Measurements from ENCODE around the gene GPN2. TPM values are rescaled to one million over a fixed set of nuclear protein-coding genes. Genes with fewer than 3 reads are reported as not detected.

Gene GPN2
- total and polyA plus RNA-seq, 9 of the 15 experiments (the other 6 are each of a cell fraction or from before 2014, with no cell fraction given) = 9.9 to 58.8 (median 20.4) TPM

DNA sequence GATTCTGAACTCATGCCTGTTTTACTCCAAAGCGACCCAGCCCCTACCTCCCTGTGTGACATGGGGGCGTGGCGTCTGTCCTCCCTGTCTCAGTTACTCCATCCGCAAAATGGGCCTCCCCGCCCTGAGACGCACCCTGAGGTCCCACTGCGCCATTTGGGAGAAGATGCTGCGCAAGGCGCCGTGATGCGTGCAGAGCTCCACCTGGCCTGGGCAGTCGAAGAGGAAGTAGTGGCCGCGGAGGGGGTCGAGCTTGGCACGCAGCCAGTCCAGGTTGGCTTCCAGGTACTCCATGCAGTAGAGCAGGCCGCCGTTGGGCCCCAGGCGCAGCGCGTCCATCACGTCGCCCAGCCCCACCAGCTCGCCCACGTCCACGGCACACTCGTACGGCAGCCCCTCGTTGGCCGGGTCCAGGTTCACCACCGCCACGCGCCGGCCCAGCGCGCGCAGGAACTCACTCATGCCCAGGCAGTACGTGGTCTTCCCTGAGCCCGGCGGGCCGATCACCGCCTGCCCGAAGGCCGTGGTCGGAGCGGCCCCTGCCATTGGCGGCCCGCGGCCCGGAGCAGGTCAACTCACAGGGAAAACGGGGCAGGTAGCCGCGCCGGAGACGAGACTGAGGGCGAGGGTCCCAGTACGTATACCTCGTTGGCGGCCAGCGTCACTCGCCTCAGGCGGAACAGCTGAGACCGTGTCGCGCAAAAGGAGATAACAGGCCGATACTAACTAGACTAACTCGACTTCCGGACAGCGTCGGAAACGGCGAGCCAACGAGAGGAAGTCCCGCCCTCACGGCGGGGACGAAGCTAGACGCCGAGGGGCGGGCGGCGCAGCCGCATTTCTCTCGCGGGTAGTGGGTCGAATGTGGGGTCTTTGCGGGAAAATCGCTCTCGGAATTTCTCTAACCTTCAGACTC is at the start of gene GPN2 (continued):
- peak; percentile 64 for TF ChIP-seq FOXK2 (conservative IDR thresholded peaks at IDR 0.05 in 1 of 2, IDR thresholded peaks at IDR 0.05 in 1 of 2; ENCODE audit: low read depth in 2 of 2)
- peak; percentile 63; the same call in 1 of the 2 replicates for TF ChIP-seq TOE1 (IDR thresholded peaks at IDR 0.05; ENCODE audit: borderline replicate concordance)
- peak; percentile 91 for TF ChIP-seq TOE1 (CRISPR knock-in tag; IDR thresholded peaks at IDR 0.05; ENCODE audit: borderline replicate concordance, low read depth)
- no peak for TF ChIP-seq ZNF445 (CRISPR knock-in tag; IDR thresholded peaks at IDR 0.05; ENCODE audit: low read depth)
- TF ChIP-seq ZNF134 (CRISPR knock-in tag; conservative IDR thresholded peaks at IDR 0.05) = no peak
- TF ChIP-seq ZKSCAN8 (CRISPR knock-in tag; IDR thresholded peaks at IDR 0.05) = no peak
- no peak; the same call in 1 of the 2 replicates for TF ChIP-seq ZKSCAN1 (IDR thresholded peaks at IDR 0.05; ENCODE audit: low read depth, low read length)
- peak; percentile 85; the same call in 1 of the 2 replicates for TF ChIP-seq FOXK1 (CRISPR knock-in tag; IDR thresholded peaks at IDR 0.05; ENCODE audit: borderline replicate concordance)
- TF ChIP-seq, protein P1, sequence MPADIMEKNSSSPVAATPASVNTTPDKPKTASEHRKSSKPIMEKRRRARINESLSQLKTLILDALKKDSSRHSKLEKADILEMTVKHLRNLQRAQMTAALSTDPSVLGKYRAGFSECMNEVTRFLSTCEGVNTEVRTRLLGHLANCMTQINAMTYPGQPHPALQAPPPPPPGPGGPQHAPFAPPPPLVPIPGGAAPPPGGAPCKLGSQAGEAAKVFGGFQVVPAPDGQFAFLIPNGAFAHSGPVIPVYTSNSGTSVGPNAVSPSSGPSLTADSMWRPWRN (IDR thresholded peaks at IDR 0.05; ENCODE audit: low read depth) = no peak
- TF ChIP-seq RFX5 (IDR thresholded peaks at IDR 0.05; ENCODE audit: low read depth, low read length) = no peak
- TF ChIP-seq HOXB6 (CRISPR knock-in tag; IDR thresholded peaks at IDR 0.05; ENCODE audit: borderline replicate concordance) = no peak
- TF ChIP-seq, protein P2, sequence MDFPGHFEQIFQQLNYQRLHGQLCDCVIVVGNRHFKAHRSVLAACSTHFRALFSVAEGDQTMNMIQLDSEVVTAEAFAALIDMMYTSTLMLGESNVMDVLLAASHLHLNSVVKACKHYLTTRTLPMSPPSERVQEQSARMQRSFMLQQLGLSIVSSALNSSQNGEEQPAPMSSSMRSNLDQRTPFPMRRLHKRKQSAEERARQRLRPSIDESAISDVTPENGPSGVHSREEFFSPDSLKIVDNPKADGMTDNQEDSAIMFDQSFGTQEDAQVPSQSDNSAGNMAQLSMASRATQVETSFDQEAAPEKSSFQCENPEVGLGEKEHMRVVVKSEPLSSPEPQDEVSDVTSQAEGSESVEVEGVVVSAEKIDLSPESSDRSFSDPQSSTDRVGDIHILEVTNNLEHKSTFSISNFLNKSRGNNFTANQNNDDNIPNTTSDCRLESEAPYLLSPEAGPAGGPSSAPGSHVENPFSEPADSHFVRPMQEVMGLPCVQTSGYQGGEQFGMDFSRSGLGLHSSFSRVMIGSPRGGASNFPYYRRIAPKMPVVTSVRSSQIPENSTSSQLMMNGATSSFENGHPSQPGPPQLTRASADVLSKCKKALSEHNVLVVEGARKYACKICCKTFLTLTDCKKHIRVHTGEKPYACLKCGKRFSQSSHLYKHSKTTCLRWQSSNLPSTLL (IDR thresholded peaks at IDR 0.05) = no peak
- TF ChIP-seq, protein P3, sequence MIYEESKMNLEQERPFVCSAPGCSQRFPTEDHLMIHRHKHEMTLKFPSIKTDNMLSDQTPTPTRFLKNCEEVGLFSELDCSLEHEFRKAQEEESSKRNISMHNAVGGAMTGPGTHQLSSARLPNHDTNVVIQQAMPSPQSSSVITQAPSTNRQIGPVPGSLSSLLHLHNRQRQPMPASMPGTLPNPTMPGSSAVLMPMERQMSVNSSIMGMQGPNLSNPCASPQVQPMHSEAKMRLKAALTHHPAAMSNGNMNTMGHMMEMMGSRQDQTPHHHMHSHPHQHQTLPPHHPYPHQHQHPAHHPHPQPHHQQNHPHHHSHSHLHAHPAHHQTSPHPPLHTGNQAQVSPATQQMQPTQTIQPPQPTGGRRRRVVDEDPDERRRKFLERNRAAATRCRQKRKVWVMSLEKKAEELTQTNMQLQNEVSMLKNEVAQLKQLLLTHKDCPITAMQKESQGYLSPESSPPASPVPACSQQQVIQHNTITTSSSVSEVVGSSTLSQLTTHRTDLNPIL (CRISPR knock-in tag; IDR thresholded peaks at IDR 0.05) = no peak
- TF ChIP-seq ZNF717 (CRISPR knock-in tag; IDR thresholded peaks at IDR 0.05) = no peak
- TF ChIP-seq HDAC3 (IDR thresholded peaks at IDR 0.05; ENCODE audit: borderline replicate concordance, partially characterized antibody) = no peak
- peak; percentile 45; the same call in 1 of the 2 replicates for TF ChIP-seq SMAD4 (CRISPR knock-in tag; conservative IDR thresholded peaks at IDR 0.05)
- TF ChIP-seq, protein P4, sequence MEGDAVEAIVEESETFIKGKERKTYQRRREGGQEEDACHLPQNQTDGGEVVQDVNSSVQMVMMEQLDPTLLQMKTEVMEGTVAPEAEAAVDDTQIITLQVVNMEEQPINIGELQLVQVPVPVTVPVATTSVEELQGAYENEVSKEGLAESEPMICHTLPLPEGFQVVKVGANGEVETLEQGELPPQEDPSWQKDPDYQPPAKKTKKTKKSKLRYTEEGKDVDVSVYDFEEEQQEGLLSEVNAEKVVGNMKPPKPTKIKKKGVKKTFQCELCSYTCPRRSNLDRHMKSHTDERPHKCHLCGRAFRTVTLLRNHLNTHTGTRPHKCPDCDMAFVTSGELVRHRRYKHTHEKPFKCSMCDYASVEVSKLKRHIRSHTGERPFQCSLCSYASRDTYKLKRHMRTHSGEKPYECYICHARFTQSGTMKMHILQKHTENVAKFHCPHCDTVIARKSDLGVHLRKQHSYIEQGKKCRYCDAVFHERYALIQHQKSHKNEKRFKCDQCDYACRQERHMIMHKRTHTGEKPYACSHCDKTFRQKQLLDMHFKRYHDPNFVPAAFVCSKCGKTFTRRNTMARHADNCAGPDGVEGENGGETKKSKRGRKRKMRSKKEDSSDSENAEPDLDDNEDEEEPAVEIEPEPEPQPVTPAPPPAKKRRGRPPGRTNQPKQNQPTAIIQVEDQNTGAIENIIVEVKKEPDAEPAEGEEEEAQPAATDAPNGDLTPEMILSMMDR (IDR thresholded peaks at IDR 0.05 in 2 of 3, conservative IDR thresholded peaks at IDR 0.05 in 1 of 3; ENCODE audit: insufficient read depth in 2 of 3, low read depth in 1 of 3, low read length in 3 of 3) = no peak; a peak in 1 of 6 replicates
- TF ChIP-seq, protein P5, sequence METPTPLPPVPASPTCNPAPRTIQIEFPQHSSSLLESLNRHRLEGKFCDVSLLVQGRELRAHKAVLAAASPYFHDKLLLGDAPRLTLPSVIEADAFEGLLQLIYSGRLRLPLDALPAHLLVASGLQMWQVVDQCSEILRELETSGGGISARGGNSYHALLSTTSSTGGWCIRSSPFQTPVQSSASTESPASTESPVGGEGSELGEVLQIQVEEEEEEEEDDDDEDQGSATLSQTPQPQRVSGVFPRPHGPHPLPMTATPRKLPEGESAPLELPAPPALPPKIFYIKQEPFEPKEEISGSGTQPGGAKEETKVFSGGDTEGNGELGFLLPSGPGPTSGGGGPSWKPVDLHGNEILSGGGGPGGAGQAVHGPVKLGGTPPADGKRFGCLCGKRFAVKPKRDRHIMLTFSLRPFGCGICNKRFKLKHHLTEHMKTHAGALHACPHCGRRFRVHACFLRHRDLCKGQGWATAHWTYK (CRISPR knock-in tag; IDR thresholded peaks at IDR 0.05) = peak; percentile 76; the same call in 1 of the 2 replicates

All from K562 (cell line).